ENCODE results near the gene JAK1. TPM values are rescaled to one million over a fixed set of nuclear protein-coding genes. Genes with fewer than 3 reads are reported as not detected.

Gene JAK1
- total RNA-seq, 2 donors from 2014 or later, result 106 to 136 TPM

DNA sequence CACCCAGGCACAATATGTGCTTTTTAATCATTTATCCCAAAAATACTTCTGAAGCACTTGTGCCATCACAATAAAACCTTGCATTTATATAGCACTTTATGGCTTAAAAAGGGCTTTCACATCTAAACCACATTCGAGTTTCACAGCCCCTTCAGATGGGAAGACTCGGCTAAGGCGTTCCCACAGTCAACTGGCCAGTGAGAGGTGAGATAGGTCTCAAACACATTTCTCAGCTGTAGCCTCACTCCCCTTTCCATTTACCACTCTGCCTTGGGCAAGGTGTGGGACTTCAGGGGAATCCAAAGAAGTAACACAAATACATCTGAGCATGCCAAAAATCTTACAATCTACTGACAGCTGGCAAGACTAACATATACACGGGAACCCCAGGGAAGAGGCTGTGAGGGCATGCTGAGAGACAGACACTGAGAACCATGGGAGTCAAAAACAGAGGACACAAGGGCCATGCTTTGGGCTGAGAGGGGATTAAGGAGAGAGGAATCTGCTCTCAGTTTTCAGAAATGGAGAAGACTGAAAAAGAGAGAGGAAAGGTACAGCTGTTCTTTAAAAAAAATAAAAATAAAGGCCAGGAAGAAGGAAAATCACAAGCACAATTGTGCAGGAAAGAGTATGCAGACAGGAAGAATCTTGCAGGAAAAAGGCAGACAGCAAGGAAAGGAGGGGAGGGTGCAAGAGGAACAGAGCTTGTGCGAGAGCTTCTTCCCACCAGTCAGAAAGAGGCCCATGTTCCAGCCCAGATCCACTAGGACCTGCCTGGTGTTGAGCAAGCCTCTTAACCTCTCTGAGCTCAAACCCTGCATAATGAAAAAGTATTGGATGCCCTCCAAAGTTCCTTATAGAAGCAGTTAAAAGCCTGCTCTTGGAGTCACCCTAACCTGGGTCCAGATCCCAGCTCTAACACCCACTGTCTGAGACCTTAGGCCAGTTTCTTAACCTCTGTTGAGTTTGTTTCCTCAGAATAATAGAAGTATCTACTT lies 73.5 kb downstream of the JAK1 start:
- intact Hi-C loops (cut with DNase I), result no loop called here
- Histone ChIP-seq H3K36me3 (replicated peaks in 1 of 2; ENCODE audit: insufficient read depth in 1 of 2, low read depth in 2 of 2) (no peaks in the 10 kb centered on the region), H3K4me3 (no peak overlapping the region), H3K27me3 (no peaks in the 10 kb centered on the region), H3K9me3 (no peaks in the 10 kb centered on the region), H3K27ac (peak overlapping the region in 1 of 4 donors; percentile 6), H3K4me1 (peaks cover 65% of the 10 kb centered on the region)
- WGBS, 2 donors, result 68 to 76% methylated on average over 5 of the region's 5 CpGs
- no peak for ATAC-seq
- TF ChIP-seq POLR2A (IDR thresholded peaks at IDR 0.05), result no peak
- TF ChIP-seq, protein P1, sequence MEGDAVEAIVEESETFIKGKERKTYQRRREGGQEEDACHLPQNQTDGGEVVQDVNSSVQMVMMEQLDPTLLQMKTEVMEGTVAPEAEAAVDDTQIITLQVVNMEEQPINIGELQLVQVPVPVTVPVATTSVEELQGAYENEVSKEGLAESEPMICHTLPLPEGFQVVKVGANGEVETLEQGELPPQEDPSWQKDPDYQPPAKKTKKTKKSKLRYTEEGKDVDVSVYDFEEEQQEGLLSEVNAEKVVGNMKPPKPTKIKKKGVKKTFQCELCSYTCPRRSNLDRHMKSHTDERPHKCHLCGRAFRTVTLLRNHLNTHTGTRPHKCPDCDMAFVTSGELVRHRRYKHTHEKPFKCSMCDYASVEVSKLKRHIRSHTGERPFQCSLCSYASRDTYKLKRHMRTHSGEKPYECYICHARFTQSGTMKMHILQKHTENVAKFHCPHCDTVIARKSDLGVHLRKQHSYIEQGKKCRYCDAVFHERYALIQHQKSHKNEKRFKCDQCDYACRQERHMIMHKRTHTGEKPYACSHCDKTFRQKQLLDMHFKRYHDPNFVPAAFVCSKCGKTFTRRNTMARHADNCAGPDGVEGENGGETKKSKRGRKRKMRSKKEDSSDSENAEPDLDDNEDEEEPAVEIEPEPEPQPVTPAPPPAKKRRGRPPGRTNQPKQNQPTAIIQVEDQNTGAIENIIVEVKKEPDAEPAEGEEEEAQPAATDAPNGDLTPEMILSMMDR (IDR thresholded peaks at IDR 0.05), result no peak
- DNase-seq, result no peak

DNA sequence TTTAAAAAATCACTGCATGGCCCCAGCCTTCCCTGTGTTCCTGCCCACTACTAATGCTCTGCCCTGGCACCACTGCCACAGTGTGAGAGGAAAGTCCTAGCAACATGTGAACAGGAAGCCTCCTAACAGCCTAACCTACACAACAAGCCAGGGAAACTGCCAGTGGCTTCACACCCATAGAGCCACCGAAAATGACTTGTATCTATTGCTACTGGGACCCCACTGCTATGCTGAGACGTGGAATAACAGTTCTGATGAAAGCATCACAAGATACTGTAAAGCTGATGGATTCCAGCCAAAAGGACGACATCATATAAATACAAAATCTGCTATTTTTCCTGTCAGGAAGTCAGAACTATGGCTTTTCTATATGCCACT lies 74.9 kb downstream of the JAK1 start:
- peaks cover 53% of the 10 kb centered on the region for H3K4me1 ChIP-seq
- peak; percentile 33 for ATAC-seq

DNA sequence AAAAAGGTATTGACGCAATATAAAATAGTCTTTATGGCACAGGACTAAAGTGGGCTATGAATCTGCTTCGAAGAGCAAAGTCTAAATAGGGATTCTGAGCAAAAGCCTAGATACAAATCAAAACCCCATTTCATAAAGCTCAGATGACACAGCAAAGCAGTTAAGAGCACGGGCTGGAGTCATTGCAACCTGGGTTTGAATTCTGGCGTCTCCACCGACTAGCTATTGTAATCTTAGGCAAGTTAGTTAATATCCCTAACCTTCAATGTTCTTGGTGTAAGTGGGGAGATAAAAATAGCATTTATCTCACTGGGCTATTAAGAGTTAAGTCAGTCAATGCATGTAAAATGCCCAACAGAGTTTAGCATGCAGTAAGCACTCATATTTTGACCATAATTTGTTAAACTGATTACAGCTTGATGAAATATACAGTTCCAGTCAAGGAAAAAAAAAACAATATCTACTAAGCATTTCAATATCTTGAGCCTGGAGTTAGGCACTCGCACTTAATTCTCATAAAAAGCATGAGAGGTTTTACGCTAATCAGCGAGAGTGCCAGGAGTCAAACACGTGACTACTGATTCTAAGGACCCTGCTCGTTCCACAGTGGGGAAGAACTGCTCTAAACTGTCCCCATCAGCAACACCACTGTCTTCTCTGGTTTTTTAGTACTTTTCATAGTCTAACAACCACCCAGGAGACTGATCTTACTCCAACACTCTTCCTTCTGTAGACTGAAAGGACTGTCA lies 75.5 kb downstream of the JAK1 start:
- Histone ChIP-seq H3K27ac (no peak overlapping the region), H3K27me3 (no peaks in the 10 kb centered on the region), H3K9me3 (no peaks in the 10 kb centered on the region), H3K4me3 (no peak overlapping the region), H3K36me3 (replicated peaks in 1 of 2; ENCODE audit: insufficient read depth in 1 of 2, low read depth in 2 of 2) (no peaks in the 10 kb centered on the region), H3K4me1 (peaks cover 50% of the 10 kb centered on the region)
- peak; percentile 28 for ATAC-seq
- DNase-seq, result no peak
- WGBS, 2 donors, result 46 to 57% methylated on average over 10 of the region's 10 CpGs
- TF ChIP-seq POLR2A (IDR thresholded peaks at IDR 0.05), result no peak
- intact Hi-C loops (cut with DNase I), result no loop called here

More for the DNA sequence above, 74.9 kb downstream of the JAK1 start:
- WGBS, 2 donors, result 45 to 60% methylated on average over 3 of the region's 3 CpGs
- no peaks in the 10 kb centered on the region for H3K36me3 ChIP-seq (replicated peaks in 1 of 2; ENCODE audit: insufficient read depth in 1 of 2, low read depth in 2 of 2)
- H3K4me3 ChIP-seq, result no peak overlapping the region
- no peak overlapping the region for H3K27ac ChIP-seq
- intact Hi-C loops (cut with DNase I), result no loop called here
- no peak for DNase-seq
- H3K27me3 ChIP-seq, result no peaks in the 10 kb centered on the region
- no peaks in the 10 kb centered on the region for H3K9me3 ChIP-seq
- TF ChIP-seq, protein P1 (IDR thresholded peaks at IDR 0.05), result no peak
- no peak for TF ChIP-seq POLR2A (IDR thresholded peaks at IDR 0.05)

GRCh38 chr1:64887689-64888217 lies 78.6 kb downstream of the JAK1 start:
- H3K36me3 ChIP-seq (replicated peaks in 1 of 2; ENCODE audit: insufficient read depth in 1 of 2, low read depth in 2 of 2), result peaks cover 0 to 3% of the 10 kb centered on the region in 2 donors
- no peaks in the 10 kb centered on the region for H3K9me3 ChIP-seq
- DNase-seq (no peak), ATAC-seq (no peak)
- H3K4me1 ChIP-seq, result peaks cover 28% of the 10 kb centered on the region
- WGBS, 2 donors, result 83 to 87% methylated on average over 4 of the region's 4 CpGs
- H3K27ac ChIP-seq, result no peak overlapping the region
- H3K27me3 ChIP-seq, result no peaks in the 10 kb centered on the region
- no peak overlapping the region for H3K4me3 ChIP-seq
- intact Hi-C loops (cut with DNase I), result no loop called here
- TF ChIP-seq, protein P1 (IDR thresholded peaks at IDR 0.05), result no peak
- TF ChIP-seq POLR2A (IDR thresholded peaks at IDR 0.05), result no peak

GRCh38 chr1:64886877-64887276 lies 79.5 kb downstream of the JAK1 start:
- Histone ChIP-seq H3K9me3 (no peaks in the 10 kb centered on the region), H3K27ac (no peak overlapping the region), H3K27me3 (no peaks in the 10 kb centered on the region), H3K36me3 (replicated peaks in 1 of 2; ENCODE audit: insufficient read depth in 1 of 2, low read depth in 2 of 2) (peaks cover 0 to 8% of the 10 kb centered on the region in 2 donors), H3K4me3 (no peak overlapping the region), H3K4me1 (peaks cover 24% of the 10 kb centered on the region)
- ATAC-seq (no peak), DNase-seq (no peak)
- TF ChIP-seq, protein P1 (IDR thresholded peaks at IDR 0.05), result no peak
- TF ChIP-seq POLR2A (IDR thresholded peaks at IDR 0.05), result no peak
- intact Hi-C loops (cut with DNase I), result no loop called here
- 79 to 88% methylated on average over 4 of the region's 4 CpGs for WGBS, 2 donors
